Measurements from ENCODE around the gene NT5C2.
"Not testable (repeated sequence)": the region's sequence is repeated elsewhere in the genome, so short reads cannot be mapped to it uniquely, and the experiment has no call there.

Gene NT5C2

DNA sequence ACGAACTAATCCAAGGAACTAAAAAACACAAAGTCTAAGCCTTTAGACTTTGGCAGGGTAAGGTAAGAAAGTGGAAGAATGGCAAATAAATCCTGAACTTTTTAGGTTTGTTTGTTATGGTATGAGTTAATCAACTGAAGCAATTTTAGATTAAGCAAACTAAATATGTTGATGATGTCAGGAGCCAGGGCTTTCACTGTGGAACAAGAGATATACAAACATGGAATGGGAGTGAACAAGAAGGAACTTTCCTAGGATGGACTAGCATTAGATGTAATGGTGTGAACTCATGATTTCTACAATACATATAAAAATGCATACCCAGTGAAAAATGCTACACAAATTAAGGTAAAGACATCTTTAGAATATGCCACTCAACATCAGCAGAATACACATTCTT, 35.8 kb downstream of the NT5C2 start:
- DNase-seq = no peak

DNA sequence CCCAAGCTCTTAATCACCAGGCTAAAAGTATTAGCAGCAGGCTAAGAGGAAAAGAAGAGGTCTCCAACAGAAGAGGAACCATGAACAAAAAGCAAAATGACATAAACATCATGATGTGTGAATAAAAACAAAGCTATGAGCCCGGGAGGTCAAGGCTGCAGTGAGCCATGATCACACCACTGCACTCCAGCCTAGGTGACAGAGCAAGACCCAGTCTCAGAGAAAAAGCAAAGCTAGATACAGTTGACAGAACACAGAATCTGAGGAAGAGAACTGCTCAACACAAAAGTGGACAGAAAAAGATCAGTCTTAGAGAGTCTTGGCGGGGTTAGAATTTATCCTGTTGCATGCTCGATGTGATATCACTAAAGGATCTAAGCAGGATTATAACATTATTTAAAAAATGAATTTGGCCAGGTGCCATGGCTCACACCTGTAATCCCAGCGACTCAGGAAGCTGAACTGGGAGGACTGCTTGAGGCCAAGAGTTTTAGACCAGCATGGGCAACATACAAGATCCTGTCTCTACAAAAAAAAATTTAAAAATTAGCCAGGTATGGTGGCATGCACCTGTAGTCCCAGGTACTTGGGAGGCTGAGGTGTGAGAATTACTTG, 37.5 kb downstream of the NT5C2 start:
- DNase-seq = no peak

DNA sequence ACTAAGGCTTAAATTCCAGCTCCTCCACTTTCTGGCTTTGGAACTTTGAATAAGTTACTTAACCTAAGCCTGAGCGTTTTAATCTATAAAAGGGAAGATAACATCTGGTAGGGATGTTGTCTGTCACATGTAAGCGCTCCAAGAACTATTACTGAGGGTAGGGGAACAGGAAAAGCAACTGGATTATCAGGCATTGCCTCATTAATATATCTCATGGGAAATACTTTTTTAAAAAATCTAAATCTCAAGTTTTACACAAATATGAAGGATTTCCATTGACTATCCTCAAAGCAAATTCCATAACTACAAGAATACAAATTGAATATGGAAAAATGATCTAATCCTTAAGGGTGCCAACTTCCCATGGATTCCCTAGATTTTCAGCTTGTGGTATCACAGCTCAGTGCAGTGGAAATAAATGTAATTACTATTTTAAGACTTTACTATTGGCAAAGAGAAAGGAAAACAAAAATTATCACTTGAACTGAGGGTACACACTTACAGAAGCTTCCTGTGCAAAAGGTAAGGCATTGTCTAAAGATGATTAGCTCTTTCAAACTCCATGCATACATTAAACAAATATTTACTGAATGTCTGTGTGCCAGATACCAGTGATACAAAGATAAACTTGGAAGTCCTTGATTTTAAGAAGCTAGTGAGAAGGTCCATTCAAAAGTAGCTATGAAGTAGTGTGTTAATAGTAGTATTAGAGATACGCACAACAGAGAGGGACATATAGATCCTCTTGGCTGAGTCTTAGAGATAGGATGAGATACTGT, 38.4 kb downstream of the NT5C2 start:
- DNase-seq = no peak

DNA sequence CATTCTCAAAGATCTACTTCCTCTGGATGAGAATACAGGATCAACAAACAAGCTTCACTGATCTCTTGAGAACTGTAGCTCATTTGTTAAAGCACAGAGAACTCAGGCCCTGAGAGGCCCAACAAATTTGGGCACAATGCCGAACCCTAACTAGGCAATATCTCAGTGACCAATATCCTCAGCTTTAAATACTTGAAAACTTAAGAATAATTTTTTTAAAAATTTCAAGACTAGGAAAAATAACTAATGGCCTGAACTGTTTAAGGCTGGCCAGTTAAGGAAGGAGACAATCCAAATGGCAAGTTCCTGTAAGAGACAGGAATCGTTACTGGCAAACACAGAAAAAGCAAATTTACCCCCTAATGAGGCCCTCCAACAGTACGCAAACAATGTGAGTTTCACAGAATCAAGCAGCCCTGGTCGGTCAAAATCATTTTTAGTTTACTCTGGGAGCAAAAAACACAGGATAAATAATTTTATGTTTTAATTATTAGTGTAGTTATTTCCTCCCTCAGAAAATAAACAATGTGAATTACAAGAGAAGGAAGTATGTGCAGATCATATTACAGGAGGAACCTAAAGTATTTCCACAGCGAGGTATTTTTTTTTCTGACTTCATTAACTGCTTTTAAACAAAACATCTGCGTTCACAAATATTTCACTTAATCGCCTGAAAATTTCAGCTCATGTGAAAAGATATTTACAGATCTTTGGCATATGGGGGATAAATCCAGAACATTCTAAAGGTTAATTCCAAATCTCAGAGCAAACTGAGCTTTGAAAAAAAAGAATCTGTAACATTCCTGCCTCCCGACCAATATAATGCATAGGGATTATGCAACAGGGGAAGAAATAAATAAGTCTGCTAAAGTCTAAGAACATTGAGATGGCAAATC, 39.5 kb downstream of the NT5C2 start:
- DNase-seq = no peak

DNA sequence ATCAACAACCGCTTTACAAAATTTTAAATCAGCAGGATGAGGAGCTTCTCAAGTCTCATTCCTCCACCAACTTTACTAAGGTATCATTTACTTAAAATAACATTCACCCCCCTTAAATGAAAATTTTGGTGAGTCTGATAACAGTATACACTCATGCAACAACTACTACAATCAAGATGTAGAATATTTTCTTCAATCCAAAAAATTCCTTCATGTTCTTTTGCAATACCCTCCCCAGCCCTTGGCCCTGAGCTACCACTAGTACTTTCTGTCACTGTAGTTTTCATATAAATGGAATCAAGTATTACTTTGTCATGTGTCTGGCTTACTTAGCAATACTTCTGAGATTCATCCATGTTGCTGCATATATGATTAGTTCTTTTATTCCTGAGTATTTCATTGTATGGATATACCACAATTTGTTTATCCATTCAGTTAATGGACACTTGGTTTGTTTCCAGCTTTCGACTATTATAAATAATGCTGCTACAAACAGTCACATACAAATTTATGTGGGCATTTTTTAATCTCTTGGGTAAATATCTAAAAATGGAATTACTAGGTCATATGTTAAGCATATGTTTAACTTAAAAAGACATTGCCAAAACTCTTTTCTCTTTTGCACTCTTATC, 43.0 kb downstream of the NT5C2 start:
- DNase-seq = no peak

DNA sequence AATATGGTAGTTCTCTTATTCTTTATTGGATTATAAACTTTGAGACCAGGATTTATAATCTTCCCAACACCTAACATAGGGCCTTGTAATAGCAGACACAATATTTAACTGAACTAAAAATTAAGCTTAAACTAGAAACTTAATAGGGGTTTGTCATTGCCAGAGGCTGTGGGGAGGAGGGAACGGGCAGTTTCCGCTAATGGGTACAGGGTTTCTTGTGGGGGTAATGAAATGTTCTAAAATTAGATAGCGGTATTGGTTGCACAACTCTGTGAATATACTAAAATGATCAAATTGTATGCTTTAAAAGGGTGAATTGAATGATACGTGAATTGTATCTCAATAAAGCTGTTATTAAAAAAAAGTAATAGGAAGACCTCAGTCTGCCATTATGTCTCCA, 45.4 kb downstream of the NT5C2 start:
- DNase-seq = no peak

DNA sequence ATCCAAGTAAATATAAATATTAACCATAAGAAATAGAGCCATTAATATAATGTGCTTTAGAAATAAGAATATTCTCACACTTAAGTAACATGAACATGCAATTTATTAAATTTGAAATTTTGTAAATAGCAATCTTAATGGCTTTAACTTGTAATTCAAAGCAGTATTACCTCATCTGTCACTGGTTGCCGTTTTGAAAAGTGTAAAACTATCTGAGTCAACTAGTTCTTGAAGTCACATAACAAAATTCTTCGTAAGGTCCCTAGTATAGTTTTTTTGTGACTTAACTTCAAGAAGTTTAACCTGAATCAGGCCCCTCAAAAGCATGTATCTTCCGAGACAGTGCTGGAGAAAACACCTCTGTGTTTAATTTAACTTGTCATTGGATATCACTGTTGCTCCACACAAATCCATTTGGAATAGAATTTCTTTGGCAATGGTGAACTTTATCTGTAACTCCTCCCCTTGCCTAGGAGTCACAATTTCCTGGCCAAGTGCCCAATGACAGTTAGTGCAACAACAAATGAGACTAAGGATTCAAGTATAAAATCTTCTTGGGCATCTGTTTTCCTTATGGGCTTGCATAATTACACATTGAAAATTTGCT, 47.1 kb downstream of the NT5C2 start:
- DNase-seq = no peak

DNA sequence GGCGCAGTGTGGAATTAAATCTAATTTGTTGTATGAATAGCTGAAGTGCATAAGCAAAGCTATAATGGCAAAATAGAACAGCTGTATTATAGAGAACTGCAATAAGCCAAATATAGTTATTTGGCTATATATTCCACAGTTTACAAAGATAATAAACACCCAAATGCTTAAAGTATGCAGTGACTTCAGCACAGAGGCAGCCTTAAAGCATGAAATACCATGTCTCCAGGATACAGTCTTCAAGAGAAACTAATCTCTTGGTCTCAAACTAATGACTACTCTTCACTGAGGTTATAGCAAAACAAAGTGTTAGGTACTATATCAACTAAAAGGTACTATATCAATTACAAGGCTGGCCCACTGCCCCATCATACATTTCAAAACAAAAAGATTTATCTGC, 48.0 kb downstream of the NT5C2 start:
- DNase-seq = no peak

DNA sequence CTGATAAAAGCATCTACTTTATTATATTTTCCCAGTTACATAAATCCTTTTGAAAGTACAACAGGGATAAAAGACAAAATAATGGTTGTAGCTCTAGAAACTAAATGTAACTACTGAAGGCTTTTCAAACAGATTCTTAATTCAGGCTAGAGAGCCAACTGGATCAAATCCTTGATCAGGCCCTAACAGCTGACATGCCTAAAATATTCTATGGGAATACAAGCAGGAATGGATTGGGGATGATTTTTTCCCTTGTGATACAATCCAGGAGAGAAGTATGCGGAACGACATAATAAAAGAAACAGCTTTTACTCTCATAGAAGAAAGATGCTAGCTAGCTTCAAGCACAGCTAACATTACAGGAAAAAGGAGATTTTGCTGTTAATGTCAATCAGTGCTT, 49.0 kb downstream of the NT5C2 start:
- DNase-seq = no peak

DNA sequence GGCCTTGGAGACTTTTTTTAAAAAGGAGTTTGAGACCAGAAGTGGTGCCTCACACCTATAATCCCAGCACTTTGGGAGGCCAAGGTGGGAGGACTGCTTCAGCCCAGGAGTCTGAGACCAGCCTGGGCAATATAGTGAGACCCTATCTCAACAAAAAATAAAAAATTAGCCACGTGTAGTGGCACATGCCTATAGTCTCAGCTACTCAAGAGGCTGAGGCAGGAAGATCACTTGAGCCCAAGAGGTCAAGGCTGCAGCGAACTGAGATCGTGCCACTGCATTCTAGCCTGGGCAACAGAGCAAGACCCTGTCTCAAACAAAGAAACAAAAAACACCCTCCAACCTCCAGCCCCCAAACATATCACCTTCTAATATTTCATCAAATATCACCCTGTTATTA, 49.4 kb downstream of the NT5C2 start:
- DNase-seq = not testable (repeated sequence)

DNA sequence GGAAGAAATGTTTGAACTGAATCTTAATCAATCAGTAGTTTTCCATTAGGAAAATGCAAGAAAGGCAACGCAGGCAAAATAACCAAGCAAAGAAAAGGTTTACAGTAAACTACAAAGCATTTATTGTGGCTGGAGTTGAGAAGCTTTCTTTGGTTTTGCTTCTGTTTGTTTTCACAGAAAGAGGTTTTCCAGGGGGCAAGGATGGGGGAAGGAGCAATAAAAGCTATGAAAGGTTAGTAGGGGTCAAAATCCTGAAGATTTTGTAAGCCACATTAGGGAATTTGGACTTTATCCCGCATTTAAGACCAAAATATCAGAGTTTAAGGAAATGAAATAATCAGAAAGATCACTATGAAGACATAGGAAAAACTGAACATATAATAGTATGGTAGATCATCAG, 51.1 kb downstream of the NT5C2 start:
- DNase-seq = no peak

DNA sequence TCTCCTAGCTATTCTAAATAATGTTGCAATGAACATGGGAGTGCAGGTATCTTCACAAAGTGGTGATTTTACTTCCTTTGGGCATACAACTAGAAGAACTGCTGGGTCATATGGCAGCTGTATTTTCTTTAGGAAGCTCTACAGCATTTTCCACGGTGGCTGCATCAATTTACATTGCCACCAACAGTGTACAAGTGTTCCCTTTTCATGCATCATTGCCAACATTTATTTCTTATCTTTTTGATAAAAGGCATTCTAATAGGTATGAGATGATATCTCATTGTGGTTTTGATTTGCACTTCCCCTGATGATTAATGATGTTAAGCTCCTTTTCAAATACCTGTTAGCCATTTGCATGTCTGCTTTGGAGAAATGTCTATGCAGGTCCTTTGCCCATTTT, 52.6 kb downstream of the NT5C2 start:
- no peak for DNase-seq

DNA sequence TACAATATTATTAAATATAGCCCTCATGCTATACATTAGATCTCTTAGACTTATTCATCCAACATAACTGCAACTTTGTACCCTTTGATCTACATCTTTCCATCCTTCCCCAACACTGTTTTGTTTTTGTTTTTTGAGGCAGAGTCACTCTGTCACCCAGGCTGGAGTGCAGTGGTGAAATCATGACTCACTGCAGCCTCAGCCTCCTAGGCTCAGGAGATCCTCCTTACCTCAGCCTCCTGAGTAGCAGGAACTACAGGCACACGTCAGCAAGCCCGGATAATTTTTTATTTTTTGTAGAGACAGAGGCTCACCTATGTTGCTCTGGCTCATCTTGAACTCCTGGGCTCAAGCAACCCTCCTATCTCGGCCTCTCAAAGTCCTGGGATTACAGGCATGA, 53.3 kb downstream of the NT5C2 start:
- DNase-seq = no peak

DNA sequence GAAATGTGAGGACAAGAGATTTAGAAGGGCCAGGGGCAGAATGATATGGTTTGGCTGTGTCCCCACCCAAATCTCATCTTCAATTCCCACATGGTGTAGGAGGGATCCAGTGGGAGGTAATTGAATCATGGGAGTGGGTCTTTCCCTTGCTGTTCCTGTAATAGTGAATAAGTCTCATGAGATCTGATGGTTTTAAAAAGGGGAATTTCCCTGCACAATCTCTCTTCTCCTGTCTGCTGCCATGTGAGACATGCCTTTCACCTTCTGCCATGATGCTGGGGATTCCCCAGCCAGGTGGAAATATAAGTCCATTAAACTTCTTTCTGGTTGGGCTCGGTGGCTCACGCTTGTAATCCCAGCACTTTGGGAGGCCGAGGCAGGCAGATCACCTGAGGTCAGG, 57.9 kb downstream of the NT5C2 start:
- not testable (repeated sequence) for DNase-seq

DNA sequence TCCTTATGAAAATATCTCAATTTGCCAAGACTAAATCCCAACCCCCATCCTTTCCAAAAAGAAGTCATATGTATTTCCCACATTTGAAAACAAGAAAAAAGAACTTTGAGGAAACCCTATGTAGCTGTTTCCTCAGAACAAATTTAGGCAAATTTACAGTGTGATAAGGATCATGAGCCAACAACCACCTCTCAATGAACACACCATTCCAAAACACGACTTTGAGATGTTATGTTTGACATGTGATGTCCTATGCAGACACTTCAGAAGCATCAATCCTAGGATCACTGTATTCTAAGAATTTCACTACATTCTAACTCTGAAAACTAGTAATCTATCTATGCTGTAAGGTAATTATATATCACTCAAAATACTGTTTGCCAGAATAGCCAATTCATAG, 62.2 kb downstream of the NT5C2 start:
- DNase-seq = no peak

DNA sequence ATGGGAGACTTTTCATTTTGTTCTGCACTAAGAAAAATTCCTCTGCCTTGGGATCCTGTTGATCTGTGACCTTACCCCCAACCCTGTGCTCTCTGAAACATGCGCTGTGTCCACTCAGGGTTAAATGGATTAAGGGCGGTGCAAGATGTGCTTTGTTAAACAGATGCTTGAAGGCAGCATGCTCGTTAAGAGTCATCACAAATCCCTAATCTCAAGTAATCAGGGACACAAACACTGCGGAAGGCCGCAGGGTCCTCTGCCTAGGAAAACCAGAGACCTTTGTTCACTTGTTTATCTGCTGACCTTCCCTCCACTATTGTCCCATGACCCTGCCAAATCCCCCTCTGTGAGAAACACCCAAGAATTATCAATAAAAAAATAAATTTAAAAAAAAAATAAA, 62.9 kb downstream of the NT5C2 start:
- DNase-seq = not testable (repeated sequence)

DNA sequence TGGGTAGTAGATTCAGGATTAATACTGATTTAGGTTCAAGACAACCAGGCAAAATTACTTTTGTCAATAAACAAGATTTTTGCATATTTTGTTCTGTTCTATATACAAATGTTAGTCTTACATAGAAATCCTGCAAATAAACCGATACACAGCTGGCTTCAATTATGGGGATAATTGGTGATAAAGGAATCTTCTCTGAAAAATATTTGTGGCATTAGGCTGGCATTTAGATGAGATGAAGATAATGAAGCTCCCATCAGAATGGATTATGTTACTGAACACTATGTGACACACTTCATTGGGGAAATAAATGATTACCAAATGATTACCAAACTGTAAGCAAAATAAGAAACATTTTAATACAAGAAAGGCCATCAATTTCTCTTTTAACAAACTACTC, 65.8 kb downstream of the NT5C2 start:
- no peak for DNase-seq

DNA sequence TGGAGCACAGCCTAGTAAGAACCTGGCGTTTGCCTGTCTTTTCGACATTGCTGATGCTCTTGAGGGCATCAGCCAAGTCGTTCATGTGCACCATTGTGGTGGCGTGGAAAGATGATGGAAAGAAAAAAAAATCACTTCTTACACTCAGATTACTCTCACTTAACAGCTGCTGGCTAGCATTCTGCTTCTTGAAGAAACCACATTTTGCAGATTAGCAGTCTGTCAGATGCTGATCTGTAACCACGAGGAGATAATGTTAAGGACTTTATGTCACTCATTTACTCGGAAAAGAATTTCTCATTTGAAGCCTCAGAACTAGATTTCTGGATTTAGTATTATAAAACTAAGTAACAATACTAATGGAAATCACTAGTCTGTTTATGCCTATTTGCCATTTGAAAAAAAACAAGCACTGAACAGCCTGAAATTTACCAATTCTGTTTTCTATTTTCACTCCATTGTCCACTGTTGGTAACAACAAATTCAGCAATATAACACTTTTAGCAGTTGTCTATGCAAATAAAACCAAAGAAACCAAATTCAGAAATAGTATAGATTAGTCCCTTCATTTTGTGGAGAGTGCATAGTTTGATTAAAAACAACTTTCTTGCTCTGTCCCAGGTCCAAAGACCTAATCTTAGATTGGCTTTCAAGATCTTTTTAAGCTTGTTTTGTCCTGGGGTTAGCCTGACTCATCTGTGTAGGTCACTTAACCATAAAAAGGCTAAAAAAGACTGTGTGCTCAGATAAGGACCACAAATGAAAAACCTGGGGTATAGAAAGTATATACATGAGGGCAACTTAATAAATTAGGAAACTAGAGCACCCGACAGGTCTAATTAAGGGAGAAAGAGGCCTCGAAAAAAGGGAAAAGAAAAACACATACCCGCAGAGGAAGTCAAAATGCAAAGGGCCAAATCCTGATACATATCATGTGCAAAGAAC, 67.5 kb downstream of the NT5C2 start:
- DNase-seq = no peak

DNA sequence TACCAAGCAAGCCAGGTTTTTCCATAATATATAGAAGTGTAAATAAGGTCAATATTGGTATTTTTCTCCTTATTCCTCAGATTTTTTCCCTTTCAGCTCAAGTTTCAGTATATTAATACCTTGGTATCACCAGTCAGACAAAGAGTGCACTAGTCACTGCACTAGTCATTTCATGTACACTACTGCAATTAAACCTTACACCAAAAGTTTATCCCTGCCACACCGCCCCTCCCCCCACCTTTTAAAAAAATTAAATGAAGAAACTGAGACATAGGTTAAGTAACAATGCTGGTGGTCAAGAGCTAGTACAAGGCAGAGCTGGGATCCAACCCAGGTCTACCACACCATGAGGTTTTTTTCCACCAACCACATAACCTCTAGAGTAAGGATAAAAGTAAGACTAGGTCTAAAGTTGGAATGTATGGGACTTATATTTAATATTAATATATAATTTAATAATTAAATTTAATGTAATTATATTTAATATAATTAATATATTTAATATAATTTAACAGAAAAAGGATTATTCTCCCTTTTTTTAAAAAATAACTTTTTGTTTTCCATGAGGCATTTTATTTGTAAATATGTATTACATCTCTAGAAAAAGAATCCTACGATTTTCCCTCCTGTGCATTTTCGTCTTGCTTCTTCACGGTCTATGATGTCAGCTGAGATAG, 68.5 kb downstream of the NT5C2 start:
- DNase-seq = no peak

DNA sequence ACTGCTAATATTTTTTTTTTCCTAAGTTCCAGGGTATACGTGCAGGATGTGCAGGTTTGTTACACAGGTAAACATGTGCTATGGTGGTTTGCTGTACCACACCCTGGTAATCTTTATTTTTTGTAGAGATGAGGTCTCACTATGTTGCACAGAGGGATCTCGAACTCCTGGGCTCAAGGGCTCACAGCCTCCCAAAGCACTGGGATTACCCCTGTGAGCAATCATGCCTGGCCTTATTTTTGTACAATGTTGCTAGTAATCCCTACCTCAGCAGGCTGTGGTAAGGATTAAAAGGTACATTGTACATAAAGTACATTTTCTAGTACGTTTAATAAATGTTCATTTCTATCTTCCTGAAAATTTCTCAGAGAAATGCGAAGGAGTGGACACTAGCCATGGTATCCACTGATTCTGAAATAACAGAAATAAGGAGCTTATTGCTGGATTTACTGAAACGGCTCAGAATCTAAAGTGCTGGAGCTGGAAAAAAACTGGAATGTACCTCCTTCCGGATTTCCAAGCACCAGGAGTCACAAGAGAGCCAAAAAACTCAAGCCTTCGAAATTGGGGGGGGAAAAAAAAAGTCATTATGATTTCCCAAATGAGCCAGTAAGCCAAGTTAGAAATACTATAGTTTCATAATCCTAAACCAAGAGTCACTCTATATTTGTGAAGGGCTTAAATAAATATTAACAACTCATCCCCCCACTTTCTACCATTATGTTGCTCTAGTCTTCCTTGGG, 69.6 kb downstream of the NT5C2 start:
- no peak for DNase-seq

Measured in activated gamma-delta T cell (primary cell).